Measurements from ENCODE around the gene NLGN4X.
"Not testable (repeated sequence)": the region's sequence is repeated elsewhere in the genome, so short reads cannot be mapped to it uniquely, and the experiment has no call there.

NLGN4X gene

DNA sequence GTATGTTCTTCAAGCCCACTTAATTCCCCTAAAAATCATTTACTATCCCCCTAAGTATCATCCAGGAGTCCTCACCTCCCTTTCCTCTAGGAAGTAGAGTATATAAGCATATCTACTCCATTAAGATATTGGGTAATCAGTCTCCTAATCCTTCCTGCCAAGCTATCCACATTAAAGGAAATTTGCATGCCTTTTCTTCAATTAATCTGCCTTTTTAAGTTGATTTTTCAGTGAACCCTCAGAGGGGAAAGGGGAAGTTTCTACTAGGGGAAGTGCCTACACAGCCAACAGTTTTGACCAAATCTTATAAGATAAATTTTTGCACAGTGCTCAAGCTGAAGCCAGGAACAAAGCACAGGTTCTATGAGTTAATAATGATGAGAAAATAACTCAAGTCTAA is 222.8 kb downstream of the NLGN4X start:
- DNase-seq (ENCODE audit: low read depth) = no peak

DNA sequence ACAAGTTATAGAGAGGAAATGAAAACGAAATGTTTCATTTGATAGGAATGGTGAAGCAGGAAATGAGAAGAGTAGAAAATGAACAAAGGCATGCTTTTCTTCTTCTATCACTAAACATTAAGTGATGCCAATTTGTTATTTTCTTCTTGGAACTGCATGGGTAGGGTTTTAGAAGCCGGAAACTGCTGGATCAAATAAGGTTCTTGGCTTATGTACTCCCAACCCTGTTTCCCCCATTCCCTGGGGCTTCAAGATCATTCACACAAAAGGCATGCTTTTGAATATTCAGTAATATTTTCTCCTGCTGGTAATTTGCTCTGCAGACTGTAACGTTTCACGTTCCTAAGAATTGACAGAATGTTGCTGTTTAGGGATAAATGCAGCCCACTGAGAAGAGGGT is 224.1 kb downstream of the NLGN4X start:
- no peak for DNase-seq (ENCODE audit: low read depth)

DNA sequence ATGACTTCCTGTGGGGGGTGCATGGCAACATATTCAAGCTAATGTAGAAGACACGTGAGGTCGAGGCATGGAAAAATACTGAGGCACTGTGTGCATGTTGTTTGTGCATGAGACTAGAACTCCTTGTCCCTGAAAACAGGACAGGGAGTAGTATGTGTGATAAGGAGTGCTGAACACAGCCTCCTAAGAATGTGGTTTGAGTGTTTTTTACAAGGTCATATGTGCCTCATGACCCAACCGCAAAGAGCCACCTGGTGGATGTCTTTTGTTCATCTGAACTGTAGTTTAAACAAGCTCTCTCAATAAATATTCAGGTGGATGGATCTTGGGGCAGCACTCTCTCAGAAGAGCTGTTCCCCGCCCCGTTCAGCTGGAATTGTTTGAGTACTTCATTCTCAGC is 226.6 kb downstream of the NLGN4X start:
- DNase-seq (ENCODE audit: low read depth) = no peak

DNA sequence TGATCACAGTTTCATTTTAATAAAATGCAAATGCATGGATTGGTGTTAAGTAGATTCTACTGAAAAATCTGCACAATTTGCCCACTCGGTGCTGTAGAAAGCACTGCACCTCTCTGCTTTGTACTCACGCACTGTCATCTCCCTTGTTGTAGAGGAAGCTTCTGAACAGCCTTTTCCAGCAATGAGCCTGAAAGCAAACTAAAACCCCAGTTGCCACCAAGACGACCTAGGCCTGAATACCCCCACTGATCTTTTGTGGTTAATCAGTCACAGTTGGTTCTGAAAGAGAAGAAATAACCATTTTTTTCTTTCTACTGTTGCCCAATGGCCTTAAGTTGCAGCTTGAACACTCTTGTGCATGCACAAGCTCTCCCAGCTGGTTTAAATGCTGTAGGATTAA is 229.8 kb downstream of the NLGN4X start:
- no peak for DNase-seq (ENCODE audit: low read depth)

DNA sequence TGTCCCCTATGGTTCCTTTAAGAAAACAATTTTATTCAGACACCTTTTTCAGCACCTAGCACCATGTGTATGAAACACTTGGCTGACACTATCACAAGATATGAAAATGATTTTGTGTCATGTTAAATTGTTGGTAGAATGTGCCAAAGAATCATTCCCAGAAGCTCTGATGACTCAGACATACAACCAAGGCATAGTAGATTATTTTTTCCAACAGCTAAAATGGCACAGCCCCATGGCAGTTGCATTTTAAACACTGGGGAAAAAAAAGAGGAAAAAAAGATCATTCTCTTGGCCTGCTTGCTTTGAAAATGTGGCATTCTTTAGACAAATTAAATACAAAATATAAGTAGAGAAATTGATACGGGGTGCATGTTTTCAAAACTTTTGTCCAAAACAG is 230.2 kb downstream of the NLGN4X start:
- no peak for DNase-seq (ENCODE audit: low read depth)

DNA sequence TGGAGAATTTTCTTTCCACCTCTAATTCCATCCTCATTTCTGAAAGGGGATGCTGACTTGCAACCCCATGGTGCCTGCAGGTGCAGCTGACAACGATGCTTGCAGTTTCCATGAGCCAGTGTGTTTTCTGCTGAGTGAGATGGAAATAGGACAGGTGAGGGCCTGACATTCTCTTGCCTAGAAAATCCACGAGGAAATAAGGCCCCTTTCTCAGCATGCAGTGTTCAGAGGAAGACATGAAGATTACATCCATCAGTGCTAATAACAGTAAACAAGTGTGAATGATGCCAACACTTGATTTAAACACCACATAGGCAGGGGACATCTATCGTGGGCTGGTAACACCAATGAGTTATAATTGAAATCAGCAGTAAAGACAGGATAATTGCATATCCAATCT is 237.3 kb downstream of the NLGN4X start:
- no peak for DNase-seq (ENCODE audit: low read depth)

DNA sequence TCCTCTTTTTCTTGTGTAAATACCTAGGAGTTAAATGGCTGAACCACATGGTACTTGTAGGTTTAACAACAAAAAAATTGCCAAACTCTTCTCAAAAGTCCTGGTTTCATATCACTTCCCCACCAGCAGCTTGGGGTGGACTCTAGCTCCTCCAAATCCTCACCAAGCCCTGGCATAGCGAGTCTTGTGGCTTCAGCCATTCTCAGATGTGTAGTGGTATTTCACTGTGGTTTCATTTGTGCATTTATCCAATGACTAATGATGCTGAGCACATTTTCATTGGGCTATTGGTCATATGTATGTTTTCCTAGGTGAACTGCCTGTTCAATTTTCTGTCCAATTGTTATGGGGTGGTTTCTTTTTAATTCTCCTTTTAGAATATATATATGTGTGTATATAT is 249.3 kb downstream of the NLGN4X start:
- DNase-seq (ENCODE audit: low read depth) = no peak

DNA sequence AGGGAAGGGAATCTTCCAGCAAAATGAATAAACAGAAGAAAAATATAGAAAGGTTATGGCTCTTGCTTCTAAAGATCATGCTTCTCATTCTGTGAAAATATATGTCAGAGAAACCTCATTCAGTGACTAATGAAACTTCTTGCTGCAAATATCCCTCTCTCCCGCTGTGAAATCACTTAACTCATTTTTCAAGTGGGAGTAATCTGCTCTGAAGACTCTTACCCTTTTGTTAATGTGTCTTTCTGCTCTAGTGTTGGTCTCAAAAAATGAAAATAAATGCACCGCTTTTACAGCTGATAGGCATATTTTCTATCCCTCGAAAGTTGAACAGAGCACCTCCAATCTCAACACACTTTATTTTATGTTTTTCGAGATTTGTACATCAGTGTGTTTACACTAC is 252.3 kb downstream of the NLGN4X start:
- DNase-seq (ENCODE audit: low read depth) = no peak

DNA sequence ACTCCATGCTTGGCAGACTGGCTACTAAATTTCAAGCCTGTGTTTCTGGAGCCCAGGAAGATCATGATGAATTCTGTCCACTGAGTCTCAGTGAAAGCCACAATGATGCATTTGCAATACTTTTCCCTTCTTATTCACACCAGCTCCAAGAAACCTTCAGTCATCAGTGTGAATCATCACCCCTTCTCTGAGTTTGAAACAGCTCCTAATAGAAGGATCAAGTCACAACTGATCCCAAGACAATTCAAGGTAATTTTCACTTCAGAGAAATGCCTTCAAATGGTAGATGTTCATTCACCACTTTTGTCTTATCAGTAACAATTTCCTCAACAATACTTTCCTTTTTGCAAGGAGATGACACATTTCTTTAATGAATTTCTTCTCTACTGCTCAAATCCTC is 257.4 kb downstream of the NLGN4X start:
- no peak for DNase-seq (ENCODE audit: low read depth)

DNA sequence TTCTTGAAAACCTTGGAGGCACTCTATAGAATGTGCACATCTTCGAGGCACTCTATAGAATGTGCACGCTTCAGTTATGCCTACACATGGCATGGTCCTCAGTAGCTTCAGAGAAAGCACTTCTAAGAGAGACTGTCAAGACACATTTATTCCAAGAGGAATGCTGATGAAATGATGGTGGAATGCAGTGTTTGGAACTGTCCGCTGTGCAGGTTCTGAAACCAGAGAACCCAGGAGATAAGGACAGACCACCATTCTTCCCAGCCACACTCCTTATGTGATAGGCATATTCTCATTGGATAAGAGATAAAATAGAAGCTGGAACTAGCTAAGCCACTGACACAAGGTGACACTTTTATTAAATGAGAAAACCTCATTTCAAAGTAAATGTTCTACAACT is 263.3 kb downstream of the NLGN4X start:
- DNase-seq (ENCODE audit: low read depth) = no peak

DNA sequence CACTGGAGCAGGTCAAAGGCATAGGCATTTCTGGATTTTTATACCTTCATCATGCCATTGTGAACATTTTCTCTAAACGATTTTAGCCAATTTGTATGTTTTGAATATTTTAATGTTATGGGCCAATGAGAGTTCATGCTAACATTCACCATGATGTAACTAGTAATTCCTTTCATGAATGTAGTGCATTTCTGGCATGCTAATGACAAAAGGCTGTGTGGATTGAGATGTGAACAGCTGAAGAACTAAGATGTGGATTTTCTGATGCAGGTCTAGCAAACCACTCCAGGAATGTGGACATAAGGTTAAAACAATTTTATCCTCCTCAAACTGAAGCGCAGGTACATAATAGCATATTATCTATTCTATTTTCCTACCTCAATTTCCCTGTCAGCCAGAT is 269.4 kb downstream of the NLGN4X start:
- no peak for DNase-seq (ENCODE audit: low read depth)

DNA sequence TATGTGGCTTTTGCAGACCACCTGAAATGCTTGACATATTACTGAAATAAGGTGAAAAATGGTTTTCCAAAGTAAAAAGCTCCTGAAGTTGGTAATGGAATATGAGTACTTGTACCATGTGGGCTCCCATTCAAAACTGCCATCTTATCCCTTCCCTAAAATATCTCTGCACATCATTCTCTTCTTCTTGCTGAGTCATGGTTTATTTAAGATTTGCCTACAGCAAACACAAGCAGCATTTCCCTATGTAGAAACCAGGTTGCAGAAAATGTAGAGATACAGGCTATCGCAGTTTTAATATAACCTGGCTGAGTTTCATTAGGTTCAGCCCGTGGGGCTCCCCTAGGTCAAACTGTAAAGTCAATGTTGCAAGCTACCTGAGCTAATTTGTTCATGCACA is 270.1 kb downstream of the NLGN4X start:
- DNase-seq (ENCODE audit: low read depth) = no peak

DNA sequence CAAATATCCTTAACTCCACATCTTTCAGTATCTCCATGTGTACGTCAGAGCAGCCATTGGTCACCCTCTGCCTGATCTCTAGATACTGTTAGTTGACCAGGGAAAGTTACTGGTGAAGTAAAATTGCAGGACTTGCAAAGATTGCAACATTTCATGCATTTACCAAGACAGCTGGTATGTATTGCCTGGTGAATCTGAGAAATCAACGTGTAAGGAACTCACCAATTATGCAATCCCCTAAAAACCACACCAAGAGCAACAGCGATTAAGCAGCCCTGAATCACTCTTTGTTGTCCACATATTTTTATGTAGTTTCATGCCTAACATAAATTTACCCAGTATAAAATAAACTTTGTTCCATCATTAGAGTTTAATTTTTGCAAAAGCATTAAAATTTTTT is 271.2 kb downstream of the NLGN4X start:
- no peak for DNase-seq (ENCODE audit: low read depth)

DNA sequence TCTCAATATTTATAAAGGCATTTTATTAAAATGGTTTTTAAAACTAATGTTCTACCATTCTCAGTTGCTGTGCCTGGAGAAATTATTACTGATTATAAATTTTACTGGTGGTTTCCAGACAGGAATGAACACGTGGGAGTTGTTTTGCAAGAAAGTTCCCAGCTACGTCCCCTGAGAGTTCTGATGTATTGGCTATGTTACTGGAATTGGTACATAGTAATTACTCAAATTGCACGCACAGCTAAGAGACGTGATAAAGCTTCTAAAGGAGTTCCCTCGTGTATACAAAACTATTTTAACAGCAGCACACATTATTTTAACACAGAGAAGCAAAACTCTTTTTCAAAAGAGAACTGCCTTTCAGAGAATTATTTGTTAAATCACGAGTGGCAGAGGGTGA is 292.2 kb downstream of the NLGN4X start:
- DNase-seq (ENCODE audit: low read depth) = no peak

DNA sequence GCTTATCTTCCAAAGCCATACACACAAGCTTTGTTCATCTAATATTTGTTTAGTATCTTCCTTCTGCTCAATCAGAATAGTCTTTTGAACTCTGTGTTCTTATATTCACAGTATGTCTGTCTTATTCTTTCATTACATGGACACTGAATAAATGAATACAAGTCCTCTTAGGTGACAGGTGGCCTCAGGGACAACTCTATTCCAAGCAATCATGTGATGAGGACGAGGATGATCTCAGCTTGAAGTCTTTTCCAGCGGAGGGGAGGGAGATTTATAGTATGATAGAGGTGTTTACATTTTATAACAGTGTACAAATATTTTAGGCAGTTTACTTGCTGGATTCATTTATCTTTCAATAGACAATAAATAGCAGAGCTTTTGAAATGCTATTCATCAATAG is 300.4 kb downstream of the NLGN4X start:
- DNase-seq (ENCODE audit: low read depth) = no peak

DNA sequence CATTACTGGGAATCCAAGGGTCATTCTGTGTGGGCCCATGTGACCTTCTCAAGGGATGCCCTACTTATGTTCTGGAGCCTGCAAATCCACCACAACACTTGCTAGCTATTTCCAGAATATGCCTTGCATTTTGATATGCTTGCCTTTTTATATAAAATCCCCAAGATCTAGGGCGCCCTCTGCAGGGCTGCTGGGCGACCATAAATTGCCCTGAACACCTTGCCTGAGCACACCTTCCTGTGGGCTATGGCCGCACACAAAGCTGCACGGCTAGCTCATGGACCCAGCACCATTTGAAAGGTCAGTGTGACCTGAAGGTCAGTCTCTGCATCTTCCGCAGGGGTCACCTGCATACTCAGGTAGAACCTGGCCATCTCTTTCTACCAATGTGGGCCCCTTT is 311.7 kb downstream of the NLGN4X start:
- no peak for DNase-seq (ENCODE audit: low read depth)

DNA sequence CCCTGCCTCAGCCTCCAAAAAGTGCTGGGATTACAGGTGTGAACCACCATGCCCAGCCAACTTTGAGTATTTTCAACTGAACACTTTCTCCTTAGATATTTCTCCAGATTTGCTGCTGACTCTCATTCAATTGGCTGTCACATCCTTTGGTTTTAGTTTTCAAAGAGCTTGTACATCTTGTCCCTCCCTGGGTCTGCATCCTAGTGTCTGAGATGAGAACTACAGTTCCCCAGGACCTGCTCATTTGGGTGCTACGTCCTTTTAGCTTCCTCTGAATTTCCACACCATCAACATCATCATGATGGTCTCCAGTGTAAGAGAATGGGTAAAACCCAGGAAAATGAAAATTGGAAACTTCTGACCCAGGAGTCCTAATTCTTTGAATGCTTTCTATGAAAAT is 312.9 kb downstream of the NLGN4X start:
- DNase-seq (ENCODE audit: low read depth) = no peak

DNA sequence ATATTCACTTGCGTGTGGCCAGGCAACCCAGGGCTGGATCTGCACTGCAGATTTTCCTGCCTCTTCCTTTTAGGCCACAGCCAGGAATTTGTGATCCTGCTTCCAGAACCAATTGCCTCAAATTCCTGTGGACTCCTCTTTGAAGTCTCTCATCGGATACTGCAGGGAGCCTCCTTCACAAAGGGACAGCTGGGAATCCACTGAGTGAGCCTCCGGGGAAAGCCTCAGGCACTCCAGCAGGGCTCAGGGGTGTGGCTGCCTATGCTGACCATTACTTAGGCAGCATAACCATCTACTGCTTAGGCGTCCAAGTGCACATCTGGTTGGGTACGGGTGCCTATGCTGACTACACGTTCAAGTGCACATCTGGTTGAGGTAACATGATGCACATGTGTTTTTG is 321.5 kb downstream of the NLGN4X start:
- DNase-seq (ENCODE audit: low read depth) = no peak

DNA sequence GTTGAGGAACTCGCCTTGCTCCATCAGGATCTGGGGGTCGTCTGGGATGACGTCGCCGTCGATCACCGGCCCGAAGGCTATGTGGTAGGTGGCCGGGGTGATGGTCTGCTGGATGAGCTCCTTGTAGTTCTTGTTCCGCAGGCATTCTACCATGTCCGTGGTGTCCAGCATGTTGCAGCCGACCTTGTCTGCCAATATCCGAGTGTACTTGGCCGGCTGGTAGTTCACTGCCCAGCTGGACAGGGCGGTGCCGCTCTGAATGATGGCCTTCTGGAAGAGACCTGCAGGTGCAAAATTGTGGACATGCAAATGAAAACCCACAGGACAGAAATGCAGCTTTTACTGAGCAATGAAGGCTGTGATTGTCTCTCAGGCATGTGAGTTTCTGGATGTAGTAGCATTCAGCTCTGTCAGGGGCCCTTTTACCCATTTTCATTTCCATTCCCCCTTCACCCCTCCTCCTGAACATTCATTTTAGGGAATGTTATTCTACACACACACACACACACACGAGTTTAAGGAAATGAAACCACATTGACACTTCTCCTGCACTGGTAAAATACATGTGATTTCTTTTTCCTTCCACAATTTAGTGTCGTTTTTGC is 325.0 kb downstream of the NLGN4X start:
- DNase-seq (ENCODE audit: low read depth) = not testable (repeated sequence)

DNA sequence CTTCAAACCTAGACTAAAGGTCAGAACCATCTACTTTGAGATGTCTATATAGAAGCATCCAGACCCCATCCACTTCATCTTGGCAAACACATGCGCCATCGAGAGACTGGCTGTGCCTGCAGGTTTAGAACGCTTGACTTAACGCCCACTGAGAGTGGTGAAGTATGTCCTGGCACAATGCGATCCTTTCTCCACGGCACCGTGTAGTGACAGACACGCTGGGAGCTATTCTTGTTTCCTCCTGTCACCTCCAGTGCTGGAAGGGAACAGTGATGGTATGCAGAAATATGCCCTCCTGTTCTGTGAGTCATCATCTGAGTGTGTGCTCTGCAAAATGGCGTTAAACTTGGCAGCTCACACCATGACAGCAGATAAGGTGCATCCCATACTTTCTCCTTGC is 330.2 kb downstream of the NLGN4X start:
- DNase-seq (ENCODE audit: low read depth) = no peak

DNA sequence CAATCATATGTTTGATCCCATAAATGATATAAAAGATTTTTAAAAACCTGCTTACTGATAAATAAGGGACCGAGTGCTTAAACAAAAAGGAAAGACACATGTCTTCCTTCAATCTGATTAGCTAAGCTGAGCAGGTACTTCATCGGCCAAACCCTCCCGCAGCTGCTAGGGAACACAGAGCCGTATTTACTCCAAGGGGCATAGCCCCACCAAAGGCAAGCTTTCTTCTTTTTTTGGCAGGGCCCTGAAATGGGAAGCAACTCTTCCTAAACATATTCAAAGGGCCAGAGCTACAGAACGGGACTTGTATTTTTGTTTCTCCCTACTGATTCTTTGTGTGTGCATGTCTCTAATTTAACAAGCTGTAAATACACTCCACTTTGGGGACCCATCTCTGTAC is 337.3 kb downstream of the NLGN4X start:
- DNase-seq (ENCODE audit: low read depth) = no peak

DNA sequence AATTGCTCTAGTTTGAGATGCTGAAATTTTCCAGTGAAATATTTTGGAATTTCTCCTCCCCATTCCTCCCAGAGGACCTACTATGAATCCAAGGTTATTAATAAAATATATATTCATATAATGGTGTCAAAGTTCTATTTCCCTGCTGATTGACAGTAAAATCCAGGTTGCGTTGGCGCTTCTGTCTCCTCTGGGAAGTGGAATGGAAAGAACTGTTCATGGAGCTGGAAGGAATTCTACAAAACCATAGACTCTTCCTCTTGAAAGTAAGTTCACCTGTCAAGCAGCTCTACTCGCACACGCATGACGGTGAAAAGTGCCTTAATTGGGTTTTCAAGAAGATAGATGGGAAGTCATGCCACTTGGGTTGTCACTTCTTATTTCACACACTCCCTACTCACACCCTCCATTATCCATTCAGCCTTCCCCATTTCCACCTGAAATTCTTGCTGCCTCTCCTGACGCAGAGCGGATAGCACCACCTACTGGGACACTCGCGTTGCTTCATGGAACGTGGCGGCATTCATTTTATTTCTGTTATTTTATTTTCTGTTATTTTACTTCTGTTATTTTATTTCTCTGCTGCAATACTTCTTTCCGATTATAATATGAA is 351.6 kb downstream of the NLGN4X start:
- DNase-seq (ENCODE audit: low read depth) = no peak

DNA sequence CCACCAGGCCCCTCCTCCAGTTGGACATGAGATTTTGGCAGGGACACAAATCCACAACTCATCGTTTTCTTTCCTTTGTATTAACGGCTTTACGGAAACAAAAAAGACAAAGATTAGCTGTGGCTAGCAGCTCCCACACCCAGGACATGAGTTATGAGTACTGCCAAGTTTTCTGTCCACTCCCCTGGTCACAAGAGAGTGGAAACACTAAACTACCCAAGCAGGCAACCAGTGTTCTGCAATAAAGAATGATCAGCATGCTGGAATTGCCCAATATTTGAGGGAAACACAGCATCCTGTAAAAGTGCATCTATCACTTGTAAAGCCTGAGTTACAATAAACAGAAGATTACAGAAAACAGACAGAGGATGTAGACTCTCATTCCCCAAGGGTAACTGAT is 358.4 kb downstream of the NLGN4X start:
- no peak for DNase-seq (ENCODE audit: low read depth)

DNA sequence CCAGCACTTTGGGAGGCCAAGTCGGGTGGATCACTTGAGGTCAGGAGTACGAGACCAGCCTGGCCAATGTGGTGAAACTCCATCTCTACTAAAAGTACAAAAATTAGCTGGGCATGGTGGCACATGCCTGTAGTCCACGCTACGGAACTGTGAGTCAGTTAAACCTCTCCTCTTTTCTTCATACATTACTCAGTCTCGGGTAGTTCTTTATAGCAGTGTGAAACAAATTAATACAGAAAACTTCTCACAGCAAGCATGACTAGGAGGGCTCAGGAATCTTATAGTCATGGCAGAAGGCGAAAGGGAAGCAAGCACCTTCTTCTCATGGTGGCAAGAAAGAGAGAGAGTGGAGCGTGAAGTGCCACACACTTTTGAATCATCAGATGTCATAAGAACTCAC is 358.9 kb downstream of the NLGN4X start:
- no peak for DNase-seq (ENCODE audit: low read depth)

DNA sequence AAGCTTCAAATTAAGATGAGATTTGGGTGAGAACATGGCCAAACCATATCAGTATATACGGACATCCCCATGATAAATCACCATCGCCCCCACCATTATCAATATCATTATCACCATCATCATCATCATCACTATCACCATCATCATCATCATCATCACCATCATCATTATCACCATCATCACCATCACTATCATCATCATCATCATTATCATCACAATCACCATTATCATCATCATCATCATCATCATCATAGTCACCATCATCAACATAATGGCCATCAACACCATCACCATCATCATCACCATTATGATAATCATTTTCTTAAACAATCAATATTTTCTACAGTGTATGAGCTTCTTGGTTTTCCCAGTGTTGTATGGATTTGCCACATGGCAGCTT is 360.9 kb downstream of the NLGN4X start:
- no peak for DNase-seq (ENCODE audit: low read depth)
